Ovary (tissue), 9 donors: ENCODE data around the gene PCDHGA1. TPM values are rescaled to one million over a fixed set of nuclear protein-coding genes. Genes with fewer than 3 reads are reported as not detected.
A peak's percentile ranks its signal among the peaks of the same experiment; 100 is the strongest.

Source experiments
- DNase-seq, 5 donors: peaks; one replicate each; pipeline ENCODE4 v3.0.0-alpha.2; 2019 to 2020
- H3K27ac ChIP-seq, 2 donors: fragments of 200-600 bp; one replicate each; pipeline versions ENCODE4 v1.5.1 to v1.8.0; 2019 to 2022
- H3K27me3 ChIP-seq: fragments of 200-600 bp; one replicate; pipeline ENCODE4 v1.8.0; 2022
- H3K36me3 ChIP-seq: fragments of 200-600 bp; sonication (generic); one replicate; pipeline ENCODE4 v1.5.1; 2019
- H3K4me1 ChIP-seq: one replicate; pipeline ENCODE4 v1.8.1; 2013; ENCODE audit warnings: mild to moderate bottlenecking, moderate library complexity; ENCODE audit not compliant: insufficient read depth
- H3K4me3 ChIP-seq: fragments of 200-600 bp; sonication (generic); one replicate; pipeline ENCODE4 v1.5.1; 2017
- H3K9me3 ChIP-seq, 2 donors: fragments of 200-600 bp in 1 of 2; sonication (generic) in 1 of 2; one replicate each; pipeline versions ENCODE4 v1.5.1 to v1.8.1; 2013 to 2019; ENCODE audit warnings: mild to moderate bottlenecking in 1 of 2, moderate library complexity in 1 of 2
- CTCF ChIP-seq, 3 donors: fragments of 450-650 bp in 2 of 3; fragments of 200-600 bp in 1 of 3; IDR thresholded peaks; one replicate each; pipeline versions ENCODE4 v1.5.1 to v1.8.0; 2016 to 2022; ENCODE audit warnings: antibody characterized with exemption in 3 of 3, mild to moderate bottlenecking in 1 of 3
- EP300 ChIP-seq: sonication (generic); formaldehyde crosslinking; IDR thresholded peaks from one replicate; pipeline ENCODE4 v1.6.1; 2017; ENCODE audit warnings: antibody characterized with exemption
- POLR2A ChIP-seq: fragments of 450-650 bp; IDR thresholded peaks from one replicate; pipeline ENCODE4 v1.6.1; 2017; ENCODE audit warnings: antibody characterized with exemption, mild to moderate bottlenecking, moderate library complexity
- WGBS, 3 donors: extraction: QIAGEN DNeasy Blood & Tissue Kit in 1 of 3; methylation state at CpG; one replicate each; pipeline versions ENCODE4 v1.1.5 to v1.1.7; 2013 to 2017; 5-methylcytosine and 5-hydroxymethylcytosine counted together
- intact Hi-C, 4 donors: fragments of 100-400 bp; cut with DNase I; formaldehyde crosslinking; loops; one replicate each; pipeline versions ENCODE4 v1.11.0 to v1.15.1; 2022 to 2023
- polyA plus RNA-seq, 2 donors: library from polyadenylated mRNA; stranded (reverse); fragments of 200-250 nt in 1 of 2; fragments of 350-450 nt in 1 of 2; fragmentation: Illumina TruSeq in 1 of 2; extraction: RNeasy Lipid Tissue Mini Kit (QIAGEN cat#74804) in 1 of 2; gene quantifications; one replicate each; pipeline ENCODE4 v1.2.3, GENCODE V29; 2013 to 2014
- total RNA-seq, 7 donors: library from RNA; depleted of rRNA in 2 of 7; stranded (reverse); fragments of >200 nt in 2 of 7; fragmentation: NEBNext Ultra II Directional in 3 of 7; extraction: Animal tissue kit (Norgen Biotek cat#: 25700) in 3 of 7; gene quantifications; one replicate each; pipeline versions ENCODE4 v1.1.0 to v1.2.4, GENCODE V29; 2016 to 2023
- donor health status: DM: no; HTN: no; CAD: no; lungs with moderate emphysema.
- donor health status: DM: no; HTN: no; CAD: no.
- donor health status: Bipolar disorder and iron deficiency.
- donor health status: DM: yes; HTN: yes; CAD: no.
- donor health status: DM: no; HTN: no; CAD: no.
- donor health status: DM: yes; HTN: yes; CAD: no.

Gene PCDHGA1
- total and polyA plus RNA-seq, 9 donors: 0.29 to 2.8 (median 0.94) TPM

GRCh38 chr5:141528291-141528984 is 198.1 kb downstream of the PCDHGA1 start:
- peak in 4 of 5 donors; percentile 50 to 61 (median 55) for DNase-seq
- no peak overlapping the region for H3K4me3 ChIP-seq
- H3K36me3 ChIP-seq: no peaks in the 10 kb centered on the region
- WGBS, 3 donors: 41 to 52% (median 50%) methylated on average over 11 of the region's 11 CpGs
- H3K27ac ChIP-seq: peak overlapping the region; percentile 65
- intact Hi-C loops: loop anchor here in 3 of 4 donors (5.0 to 10.0 kb wide), 3 partner anchors 34 to 114 kb away; partner anchors contain the start of genes PCDHGA10 (in 1 of the 3), PCDHGB7 (in 1 of the 3) and PCDHGC3 (in 1 of the 3)
- no peaks in the 10 kb centered on the region for H3K27me3 ChIP-seq
- H3K4me1 ChIP-seq: peaks cover 2% of the 10 kb centered on the region
- H3K9me3 ChIP-seq: no peaks in the 10 kb centered on the region
- TF ChIP-seq EP300 (no peak), CTCF (IDR thresholded peaks at IDR 0.05) (no peak), POLR2A (no peak)

GRCh38 chr5:141529002-141529401 is 198.7 kb downstream of the PCDHGA1 start:
- H3K36me3 ChIP-seq: no peaks in the 10 kb centered on the region
- intact Hi-C loops: loop anchor here in 3 of 4 donors (5.0 to 10.0 kb wide), 3 partner anchors 33 to 114 kb away; partner anchors contain the start of genes PCDHGA10 (in 1 of the 3), PCDHGB7 (in 1 of the 3) and PCDHGC3 (in 1 of the 3)
- peaks cover 2% of the 10 kb centered on the region for H3K4me1 ChIP-seq
- peak in 1 of 5 donors; percentile 60 for DNase-seq
- no peaks in the 10 kb centered on the region for H3K27me3 ChIP-seq
- no peaks in the 10 kb centered on the region for H3K9me3 ChIP-seq
- WGBS, 3 donors: 17 to 27% (median 23%) methylated on average over 5 of the region's 5 CpGs
- TF ChIP-seq EP300 (no peak), CTCF (IDR thresholded peaks at IDR 0.05) (no peak), POLR2A (no peak)
- peak overlapping the region; percentile 65 for H3K27ac ChIP-seq
- H3K4me3 ChIP-seq: no peak overlapping the region

GRCh38 chr5:141529873-141530272 is 199.6 kb downstream of the PCDHGA1 start:
- Histone ChIP-seq H3K27ac (peak overlapping the region in 1 of 2 donors; percentile 65), H3K36me3 (no peaks in the 10 kb centered on the region), H3K9me3 (no peaks in the 10 kb centered on the region), H3K4me3 (no peak overlapping the region), H3K4me1 (peaks cover 2% of the 10 kb centered on the region), H3K27me3 (no peaks in the 10 kb centered on the region)
- no peak for DNase-seq
- TF ChIP-seq EP300: no peak
- no peak for TF ChIP-seq CTCF (IDR thresholded peaks at IDR 0.05)
- TF ChIP-seq POLR2A: no peak
- WGBS, 3 donors: 77 to 87% (median 81%) methylated on average over 7 of the region's 7 CpGs
- intact Hi-C loops: loop anchor here in 3 of 4 donors (5.0 to 10.0 kb wide), 3 partner anchors 32 to 115 kb away; partner anchors contain the start of genes PCDHGA10 (in 1 of the 3), PCDHGB7 (in 1 of the 3) and PCDHGC3 (in 1 of the 3)

- Histone ChIP-seq H3K4me1 (peaks cover 2% of the 10 kb centered on the region), H3K9me3 (no peaks in the 10 kb centered on the region), H3K27ac (no peak overlapping the region), H3K36me3 (no peaks in the 10 kb centered on the region), H3K27me3 (no peaks in the 10 kb centered on the region), H3K4me3 (no peak overlapping the region)
- WGBS, 3 donors: 95 to 98% (median 96%) methylated on average over 1 of the region's 1 CpG
- TF ChIP-seq POLR2A (no peak), CTCF (IDR thresholded peaks at IDR 0.05) (no peak), EP300 (no peak)
- intact Hi-C loops: no loop called here
- no peak for DNase-seq
Measured at GRCh38 chr5:141532726-141533125, 202.4 kb downstream of the PCDHGA1 start.
